ENCODE results near the gene TENT5C. TPM values are rescaled to one million over a fixed set of nuclear protein-coding genes. Genes with fewer than 3 reads are reported as not detected.

The TENT5C gene
- total and polyA plus RNA-seq, 2 of the 8 experiments (the other 6 are each of a cell fraction or from before 2014, with no cell fraction given): 0.38 to 0.99 TPM

GRCh38 chr1:117638759-117639158, 32.9 kb downstream of the TENT5C start:
- Histone ChIP-seq H3K36me3 (ENCODE audit: control insufficient read depth in 2 of 4, insufficient read depth in 4 of 4, low read length in 3 of 4) (no peaks in the 10 kb centered on the region), H3K18ac (ENCODE audit: extremely low read depth, low read length) (no peak overlapping the region), H2BK12ac (ENCODE audit: low read depth, low read length) (no peak overlapping the region), H3K4me2 (ENCODE audit: insufficient read depth in 1 of 2, low read depth in 2 of 2, low read length in 2 of 2) (no peak overlapping the region), H3K27me3 (replicated peaks in 1 of 4; ENCODE audit: control insufficient read depth in 3 of 4, extremely low read depth in 1 of 4, insufficient read depth in 3 of 4, low read length in 3 of 4) (no peaks in the 10 kb centered on the region), H2AFZ (ENCODE audit: low read length) (no peak overlapping the region), H3K4ac (replicated peaks; ENCODE audit: insufficient read length, low read depth, low read length) (no peak overlapping the region), H2BK20ac (ENCODE audit: low read length) (no peak overlapping the region), H3K23ac (ENCODE audit: insufficient read length) (no peak overlapping the region), H2BK120ac (replicated peaks; ENCODE audit: low read depth, low read length) (no peak overlapping the region), H4K5ac (ENCODE audit: insufficient read length, low read depth, low read length) (no peak overlapping the region), H3K79me1 (ENCODE audit: low read depth, low read length) (no peaks in the 10 kb centered on the region), H3K9ac (replicated peaks in 1 of 4; ENCODE audit: extremely low read depth in 1 of 4, low read depth in 3 of 4, low read length in 3 of 4) (no peak overlapping the region), H3K9me3 (ENCODE audit: insufficient read depth in 2 of 2, low read depth in 1 of 2, low read length in 1 of 2) (no peaks in the 10 kb centered on the region), H3K4me1 (replicated peaks in 1 of 4; ENCODE audit: control insufficient read depth in 3 of 4, insufficient read depth in 4 of 4, low read length in 3 of 4) (0 out of 7 replicates have a peak, but pooled peaks cover 0 to 2% (median 0%) of the 10 kb centered on the region in 4 experiments), H4K91ac (replicated peaks; ENCODE audit: insufficient read length, low read length) (no peak overlapping the region), H2BK15ac (ENCODE audit: low read length) (no peak overlapping the region), H4K8ac (ENCODE audit: extremely low read depth, insufficient read depth, low read length) (no peak overlapping the region), H4K20me1 (replicated peaks in 1 of 2; ENCODE audit: control insufficient read depth in 1 of 2, insufficient read depth in 2 of 2, low read length in 2 of 2) (no peaks in the 10 kb centered on the region), H3K56ac (replicated peaks; ENCODE audit: insufficient read length, low read depth, low read length) (no peak overlapping the region), H3K27ac (ENCODE audit: low read depth, low read length) (no peak overlapping the region), H3K14ac (ENCODE audit: insufficient read length) (no peak overlapping the region), H3K4me3 (ENCODE audit: extremely low read depth in 1 of 4, insufficient read depth in 2 of 4, low read depth in 3 of 4, low read length in 4 of 4) (no peak overlapping the region), H2AK5ac (ENCODE audit: low read depth, low read length) (no peak overlapping the region), H2BK5ac (ENCODE audit: low read depth, low read length) (no peak overlapping the region), H3K79me2 (ENCODE audit: control insufficient read depth in 1 of 2, insufficient read depth in 2 of 2, low read length in 2 of 2) (no peaks in the 10 kb centered on the region), H3K23me2 (ENCODE audit: low read depth, low read length) (no peaks in the 10 kb centered on the region)
- 84% methylated on average over 4 of the region's 4 CpGs; no CpG with 5 or more reads in 1 of the 2 experiments for WGBS, 2 experiments (ENCODE audit: extremely low coverage in 1 of 2, insufficient coverage in 1 of 2, insufficient read length in 1 of 2, insufficient replicate concordance in 2 of 2, low coverage in 1 of 2, low lambda C conversion rate in 2 of 2, missing lambda C conversion rate in 1 of 2)
- DNase-seq (ENCODE audit: low read depth in 1 of 2, low spot score in 2 of 2) (no peak), FAIRE-seq (no peak)
- TF ChIP-seq EZH2 (IDR thresholded peaks at IDR 0.05; ENCODE audit: low read depth, low read length, severe bottlenecking): no peak
- no peak for TF ChIP-seq ZNF274 (IDR thresholded peaks at IDR 0.05; ENCODE audit: borderline replicate concordance, extremely low read depth, low read length)
- ChIA-PET POLR2A (ENCODE audit: partially characterized antibody) (no interaction called here), CTCF (ENCODE audit: partially characterized antibody) (interaction anchor here (0.7 to 2.4 kb wide), 9 partner anchors 11 to 119 kb away, joined by 3 to 16 read pairs (median 5); no protein-coding TSS in a partner anchor)
